Astrocyte (in vitro differentiated cells and primary cell): ENCODE results near the gene KDM1A.
"Not testable (repeated sequence)": the region's sequence is repeated elsewhere in the genome, so short reads cannot be mapped to it uniquely, and the experiment has no call there.

Experiments used
- CTCF ChIP-seq: IDR thresholded peaks from 2 replicates; pipeline ENCODE4 v1.5.1; 2011; ENCODE audit warnings: low read depth, mild to moderate bottlenecking, inconsistent platforms, low read length, moderate library complexity; ENCODE audit not compliant: insufficient read depth
- EZH2 ChIP-seq: IDR thresholded peaks from 2 replicates; pipeline ENCODE4 v1.6.1; 2012; ENCODE audit warnings: mild to moderate bottlenecking, low read length, inconsistent platforms; ENCODE audit not compliant: insufficient read depth

DNA sequence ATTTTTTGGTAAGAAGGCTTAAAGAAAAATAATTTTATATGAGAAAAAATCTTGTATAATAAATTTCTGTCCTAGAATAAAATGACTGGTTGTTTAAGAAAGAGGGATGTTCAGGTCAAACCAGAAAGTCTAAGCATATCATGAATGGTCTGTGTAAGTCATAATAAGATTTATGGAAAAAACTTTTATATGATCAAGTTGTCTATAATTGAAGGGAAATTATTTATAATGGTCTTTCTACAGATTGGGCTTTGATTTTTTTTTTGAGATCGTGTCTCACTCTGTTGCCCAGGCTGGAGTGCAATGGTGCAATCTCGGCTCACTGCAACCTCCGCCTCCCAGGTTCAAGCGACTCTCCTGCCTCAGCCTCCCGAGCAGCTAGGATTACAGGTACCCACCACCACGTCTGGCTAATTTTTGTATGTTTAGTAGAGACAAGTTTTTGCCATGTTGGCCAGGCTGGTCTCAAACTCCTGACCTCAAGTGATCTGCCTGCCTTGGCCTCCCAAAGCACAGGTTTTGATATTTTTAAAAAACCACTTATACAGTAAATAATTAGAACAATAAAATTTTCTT lies 26.0 kb upstream of the KDM1A start:
- not testable (repeated sequence) for TF ChIP-seq CTCF, EZH2
